Activated T-helper 9 cell treated with anti-CD3 and anti-CD28 coated beads, Interleukin-2, amount 50 U/mL, for 16 hours (primary cell): ENCODE data around the gene LAMA2.

ENCODE experiments used
- DNase-seq: peaks from one replicate; pipeline ENCODE4 v3.0.0-alpha.2; 2020; ENCODE audit warnings: low read depth

LAMA2 gene

DNA sequence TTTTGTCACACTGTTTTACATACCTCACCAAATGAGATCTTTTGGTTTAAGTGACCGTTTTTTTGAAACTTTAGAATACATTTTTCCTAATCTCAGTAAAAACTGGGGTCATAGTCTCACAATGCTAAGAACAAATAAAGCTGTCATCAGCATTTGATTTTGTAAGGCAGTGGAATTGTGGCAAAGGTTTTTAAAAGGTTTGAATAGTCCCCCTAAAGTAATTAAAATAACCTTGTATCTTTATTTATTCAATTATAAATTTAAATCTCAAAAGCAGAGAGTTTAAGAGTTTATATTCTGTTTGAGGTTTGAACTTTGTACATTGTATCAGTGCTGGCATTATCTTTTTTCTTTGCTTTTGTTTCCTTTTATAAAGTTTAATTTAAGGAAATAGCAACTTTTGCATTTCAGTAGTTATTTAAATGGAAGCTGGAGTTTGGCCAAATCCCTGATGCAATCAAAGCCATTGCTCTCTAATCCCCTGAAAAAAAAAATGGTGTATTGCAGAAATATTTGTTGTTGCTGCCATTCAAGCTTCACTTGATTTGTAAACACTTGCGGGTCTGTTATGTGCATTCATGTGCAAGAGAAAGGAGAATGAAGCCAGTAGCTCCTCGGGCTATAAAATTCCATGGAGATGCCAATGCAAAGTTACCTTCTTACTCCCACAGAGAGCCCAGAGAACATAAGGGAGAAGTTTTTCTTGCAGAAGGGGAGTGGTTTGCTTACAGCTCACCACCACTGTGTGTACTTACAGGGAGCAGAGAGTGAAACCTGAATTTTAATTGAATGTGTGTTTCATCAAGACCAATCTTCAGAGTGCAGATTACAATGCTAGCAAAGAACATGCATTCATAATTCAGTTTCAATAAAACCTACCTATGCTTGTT lies 435.2 kb downstream of the LAMA2 start:
- DNase-seq = no peak

DNA sequence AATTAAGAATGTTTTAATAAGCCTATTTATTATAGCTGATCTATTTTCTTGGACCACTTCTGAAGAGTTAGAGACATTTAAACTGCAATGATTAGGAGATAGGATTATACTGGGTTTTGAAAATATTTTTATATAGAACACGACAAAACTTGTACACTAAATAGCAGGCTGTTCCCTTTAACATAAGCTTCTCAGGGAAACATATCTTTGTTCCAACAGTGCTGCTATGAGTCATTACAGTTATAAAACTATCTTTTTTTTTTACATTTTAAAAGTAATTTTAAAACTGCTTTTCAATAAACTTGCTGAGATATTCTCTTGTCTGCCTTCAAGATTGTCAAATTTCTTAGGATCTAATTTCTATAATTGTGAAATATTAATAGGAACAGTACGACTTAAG lies 438.0 kb downstream of the LAMA2 start:
- no peak for DNase-seq

DNA sequence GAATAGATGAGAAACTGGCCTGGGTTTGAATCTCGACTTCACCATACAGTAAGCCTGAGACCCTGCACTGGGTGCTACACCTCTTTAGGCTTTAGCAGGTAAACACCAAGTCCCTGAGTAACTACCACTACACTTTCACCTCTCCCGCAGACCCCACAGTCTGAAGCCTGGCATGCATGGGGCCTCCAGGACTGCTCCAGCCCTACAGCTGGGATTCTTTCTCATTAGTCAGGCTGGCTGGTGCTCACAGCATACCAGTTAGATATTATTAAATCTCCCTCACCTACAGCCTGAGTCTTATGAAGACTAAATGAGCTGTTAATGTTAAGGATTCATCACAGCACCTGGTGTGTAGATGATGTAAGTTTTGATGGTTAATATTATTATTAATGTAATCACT lies 438.4 kb downstream of the LAMA2 start:
- DNase-seq = no peak

DNA sequence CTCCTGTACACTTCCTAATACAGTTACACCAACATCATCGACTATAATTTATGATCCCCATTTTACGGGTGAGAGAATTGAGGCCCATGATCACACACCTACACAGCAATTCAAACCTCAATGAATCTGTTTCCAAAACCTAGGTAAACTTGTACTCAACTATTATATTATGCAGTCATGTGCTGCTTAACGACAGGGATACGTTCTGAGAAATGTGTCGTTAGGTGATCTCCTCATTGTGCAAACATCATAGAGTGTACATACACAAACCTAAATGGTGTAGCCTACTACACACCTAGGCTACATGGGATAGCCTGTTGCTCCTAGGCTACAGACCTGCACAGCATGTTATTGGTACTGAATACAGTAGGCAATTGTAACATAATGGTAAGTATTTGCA lies 441.4 kb downstream of the LAMA2 start:
- no peak for DNase-seq

DNA sequence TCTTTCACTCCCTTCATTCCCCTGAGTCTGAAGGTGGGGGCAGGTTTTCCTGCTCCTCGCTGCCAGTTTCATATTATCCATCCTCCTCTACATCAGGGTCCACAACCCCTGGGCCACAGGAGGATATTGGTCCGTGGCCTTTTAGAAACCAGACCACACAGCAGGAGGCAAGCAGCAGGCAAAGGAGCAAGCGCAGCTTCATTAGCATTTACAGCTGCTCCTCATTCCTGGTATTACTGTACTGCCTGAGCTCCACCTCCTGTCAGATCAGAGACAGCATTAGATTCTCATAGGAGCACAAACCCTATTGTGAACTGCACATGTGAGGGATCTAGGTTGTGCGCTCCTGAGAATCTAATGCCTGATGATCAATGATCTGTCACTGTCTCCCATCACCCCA lies 446.7 kb downstream of the LAMA2 start:
- DNase-seq = no peak

DNA sequence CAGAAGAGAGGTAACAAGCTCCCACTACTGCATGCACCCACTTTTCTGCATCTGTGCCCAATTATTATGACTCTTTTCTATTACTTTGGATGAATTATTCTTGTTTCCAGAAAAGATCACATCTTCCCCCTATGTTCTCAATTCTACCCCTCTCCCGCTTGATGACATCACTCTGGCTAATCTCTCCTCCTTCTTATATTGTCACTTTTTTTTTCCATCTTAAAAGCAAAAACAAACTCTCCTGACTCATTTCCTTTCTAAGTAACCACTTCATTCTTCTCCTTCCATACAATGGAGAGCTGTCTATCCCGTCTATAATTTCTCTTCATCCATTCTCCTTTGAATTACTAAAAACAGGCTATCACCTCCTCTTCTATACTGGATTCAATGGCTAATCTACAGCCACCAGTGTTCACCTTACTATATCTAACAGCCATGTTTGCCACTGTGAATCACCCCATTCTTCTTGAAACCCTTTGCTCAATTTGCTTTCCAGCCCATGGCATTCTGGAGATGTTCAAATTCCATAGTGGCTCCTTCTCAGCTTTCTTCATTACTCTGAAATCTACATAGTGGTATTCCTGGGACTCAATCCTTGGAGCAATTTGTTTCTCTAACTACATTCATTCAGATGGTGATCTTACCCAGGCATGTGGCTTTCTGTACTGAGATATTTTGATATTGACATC lies 448.7 kb downstream of the LAMA2 start:
- no peak for DNase-seq

DNA sequence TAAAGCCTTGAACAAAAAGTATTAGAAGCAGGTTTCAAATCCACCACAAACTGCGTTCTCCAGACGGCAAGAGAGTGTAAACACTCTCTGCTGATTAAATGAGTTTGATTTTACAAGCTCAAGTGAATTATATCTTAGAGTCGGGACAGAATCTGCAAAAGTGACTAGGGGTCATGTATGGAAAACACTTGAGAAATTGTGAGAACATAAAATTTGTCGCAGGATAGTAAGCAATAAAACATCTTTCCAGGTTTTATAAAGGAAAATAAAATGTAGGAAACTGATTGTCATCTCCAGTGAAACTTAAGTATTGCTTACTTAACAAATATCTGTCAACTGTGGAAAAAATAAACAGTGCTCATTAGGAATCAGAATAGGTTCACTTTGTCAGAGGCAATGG lies 452.9 kb downstream of the LAMA2 start:
- no peak for DNase-seq

DNA sequence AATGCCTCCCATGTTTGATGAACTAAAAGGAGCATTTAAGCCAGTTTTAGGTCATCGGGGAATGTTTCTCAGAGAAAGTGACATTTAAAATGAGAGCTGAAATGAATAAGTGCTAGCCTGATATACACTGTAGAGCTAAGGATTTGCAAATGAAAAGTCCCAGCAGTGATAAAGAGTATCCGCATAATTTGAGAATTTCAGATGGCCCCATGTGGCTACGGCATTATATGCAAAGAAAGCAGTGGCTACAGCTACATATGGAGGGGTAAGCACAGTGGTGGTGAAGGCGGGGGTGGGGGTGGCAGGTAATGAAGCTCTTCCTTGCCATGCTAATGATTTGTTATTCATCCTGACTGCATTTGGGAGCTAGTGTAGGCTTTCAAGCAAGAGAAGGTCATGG lies 455.7 kb downstream of the LAMA2 start:
- no peak for DNase-seq

DNA sequence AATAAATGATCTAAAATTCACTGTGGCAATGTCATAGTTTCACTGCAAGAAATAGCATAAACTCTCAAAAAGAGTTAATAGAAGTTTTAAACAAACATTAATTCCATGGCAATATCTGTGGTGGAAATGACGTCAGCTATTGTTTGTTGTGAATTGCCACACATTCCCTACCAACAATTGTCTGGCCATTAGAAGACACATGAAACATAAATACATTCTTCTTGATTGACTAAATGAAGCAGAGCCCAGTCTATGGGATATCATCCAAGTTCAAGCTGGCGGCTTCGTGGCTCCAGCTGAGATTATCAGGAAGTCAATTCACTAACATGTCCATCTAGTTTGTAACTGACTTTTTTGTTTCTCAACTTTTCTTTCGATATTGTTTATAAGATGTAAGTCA lies 458.0 kb downstream of the LAMA2 start:
- DNase-seq = no peak

DNA sequence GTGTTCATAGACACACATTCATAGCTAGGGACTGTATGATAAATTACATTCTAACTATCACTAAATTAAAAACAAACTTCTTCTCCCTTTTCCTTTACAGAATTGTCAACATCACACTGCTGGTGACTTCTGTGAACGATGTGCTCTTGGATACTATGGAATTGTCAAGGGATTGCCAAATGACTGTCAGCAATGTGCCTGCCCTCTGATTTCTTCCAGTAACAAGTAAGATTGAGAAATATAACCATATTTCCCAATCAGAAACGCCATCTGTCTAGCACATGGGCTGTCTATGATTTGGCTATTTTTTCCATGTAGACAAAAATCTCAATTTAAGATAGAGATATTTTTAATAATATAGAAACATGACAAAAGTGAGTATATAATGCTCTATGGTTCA lies 459.3 kb downstream of the LAMA2 start:
- DNase-seq = no peak

DNA sequence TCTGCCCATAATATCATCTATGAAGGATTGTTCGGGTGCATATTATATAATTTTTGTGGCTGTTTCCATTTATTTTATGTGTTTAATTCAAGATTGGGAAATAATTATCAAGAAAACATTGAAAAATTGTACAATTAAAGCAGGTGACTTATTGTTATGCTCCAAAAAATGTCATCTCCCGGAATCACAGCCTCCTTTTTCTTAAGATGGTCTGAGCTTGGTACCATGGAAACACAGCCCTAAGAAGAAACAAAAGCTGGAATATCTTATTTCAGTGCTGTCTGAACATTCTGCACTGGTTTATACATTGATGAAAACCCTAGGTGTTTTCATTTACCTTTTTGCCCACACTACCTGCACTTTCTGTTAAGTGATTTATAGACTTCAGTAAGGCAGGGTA lies 459.9 kb downstream of the LAMA2 start:
- no peak for DNase-seq

DNA sequence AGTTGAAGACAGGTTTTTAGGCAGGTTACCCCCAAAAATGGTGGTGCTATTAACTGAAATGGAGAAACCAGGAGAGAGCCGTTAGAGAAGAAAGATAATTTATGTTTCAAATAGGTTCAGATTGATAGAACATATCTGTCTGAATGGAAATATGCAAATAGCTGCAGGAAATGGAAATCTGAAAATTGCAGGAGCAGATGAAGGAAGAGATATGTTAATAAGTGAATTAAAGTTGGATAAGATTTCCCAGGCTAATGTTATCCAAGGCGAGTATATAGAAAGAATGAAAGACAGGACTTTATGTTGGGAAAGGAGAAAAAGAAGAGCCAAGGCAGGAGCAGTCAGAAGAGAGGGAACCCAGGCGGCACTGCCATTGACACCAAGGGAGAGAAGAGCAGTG lies 461.4 kb downstream of the LAMA2 start:
- no peak for DNase-seq

DNA sequence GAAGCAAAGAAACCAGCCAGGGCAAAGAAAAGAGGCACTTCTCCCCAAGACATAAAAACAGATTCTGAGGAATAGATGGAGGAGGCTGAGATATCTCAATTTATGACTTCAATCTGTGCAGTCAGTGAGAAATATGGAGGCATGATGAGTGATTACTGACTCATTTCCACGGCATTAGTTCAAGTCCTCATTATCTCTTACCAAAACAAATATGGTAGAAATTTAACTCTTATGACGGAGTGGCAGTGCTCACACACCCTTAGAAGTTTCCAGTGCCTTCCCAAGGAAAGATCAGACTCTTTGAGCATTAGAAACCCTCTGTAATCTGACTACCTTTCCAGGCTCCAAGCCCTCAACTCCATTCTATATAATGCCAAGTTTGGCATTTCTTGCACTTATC lies 463.0 kb downstream of the LAMA2 start:
- DNase-seq = no peak

DNA sequence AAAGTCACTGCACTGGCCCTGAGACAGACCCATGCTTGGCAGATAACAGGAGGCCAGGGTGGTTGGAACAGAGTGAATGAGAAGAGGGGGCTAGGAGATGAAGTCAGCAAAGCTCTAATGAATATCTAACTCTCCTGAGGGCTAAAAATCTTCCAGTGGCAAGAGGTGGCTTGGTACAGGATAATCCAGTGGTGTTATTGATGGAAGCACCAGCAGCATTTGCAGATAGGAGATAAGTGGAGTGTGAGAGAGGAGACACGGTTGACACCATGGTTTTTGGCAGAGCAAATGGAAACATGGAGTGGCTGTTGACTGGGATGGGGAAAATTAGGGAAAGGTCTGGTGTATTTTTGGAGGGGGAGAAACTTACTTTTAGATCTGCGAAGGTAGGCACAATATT lies 464.0 kb downstream of the LAMA2 start:
- no peak for DNase-seq

DNA sequence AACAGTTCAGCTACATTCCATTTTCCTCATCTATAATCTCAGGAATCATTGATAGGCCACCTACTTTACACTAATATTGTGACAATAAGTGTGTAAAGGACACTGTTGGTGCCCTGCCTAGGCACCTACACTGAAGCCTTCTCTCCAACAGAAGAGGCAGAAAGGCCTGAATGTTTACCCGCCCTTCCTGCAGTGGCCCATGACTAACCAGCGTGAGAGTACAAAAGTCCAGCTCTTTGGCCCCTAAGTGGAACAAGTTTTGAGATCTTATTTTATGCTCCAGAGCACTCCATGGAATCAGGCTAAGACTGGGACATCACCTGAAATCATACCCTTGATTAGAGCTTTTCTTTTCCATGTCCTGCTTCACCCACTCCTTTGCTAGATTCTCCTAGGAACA lies 467.3 kb downstream of the LAMA2 start:
- no peak for DNase-seq

DNA sequence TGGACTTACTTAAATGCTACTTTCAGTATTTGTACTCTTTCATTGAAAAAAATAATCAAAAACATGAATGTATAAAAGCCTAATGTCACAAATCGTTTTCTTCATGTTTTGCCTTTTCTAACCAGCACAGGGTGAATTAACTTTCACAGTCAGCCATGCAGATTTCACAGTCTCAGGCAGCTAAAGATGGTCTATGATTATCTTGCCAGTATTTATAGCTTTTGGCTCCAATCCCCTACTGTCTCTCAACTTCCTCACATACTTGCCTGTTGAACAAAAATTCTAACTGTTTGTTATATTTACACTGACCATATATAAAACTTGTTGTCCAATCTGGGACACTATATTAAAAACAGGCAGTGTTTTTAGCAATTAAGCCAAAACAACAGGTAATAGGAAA lies 468.9 kb downstream of the LAMA2 start:
- no peak for DNase-seq

DNA sequence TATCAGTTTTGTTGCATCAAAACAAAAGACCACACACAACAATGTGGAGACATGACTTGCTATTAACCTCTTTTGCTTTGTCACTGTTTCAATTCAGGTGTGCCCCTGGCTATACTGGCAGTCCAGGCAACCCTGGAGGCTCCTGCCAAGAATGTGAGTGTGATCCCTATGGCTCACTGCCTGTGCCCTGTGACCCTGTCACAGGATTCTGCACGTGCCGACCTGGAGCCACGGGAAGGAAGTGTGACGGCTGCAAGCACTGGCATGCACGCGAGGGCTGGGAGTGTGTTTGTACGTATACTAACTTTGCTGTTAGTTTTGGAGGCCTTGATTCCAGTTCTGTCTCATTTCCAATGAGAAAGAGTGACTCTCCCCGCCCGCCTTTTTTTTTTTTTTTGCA lies 470.1 kb downstream of the LAMA2 start:
- no peak for DNase-seq

DNA sequence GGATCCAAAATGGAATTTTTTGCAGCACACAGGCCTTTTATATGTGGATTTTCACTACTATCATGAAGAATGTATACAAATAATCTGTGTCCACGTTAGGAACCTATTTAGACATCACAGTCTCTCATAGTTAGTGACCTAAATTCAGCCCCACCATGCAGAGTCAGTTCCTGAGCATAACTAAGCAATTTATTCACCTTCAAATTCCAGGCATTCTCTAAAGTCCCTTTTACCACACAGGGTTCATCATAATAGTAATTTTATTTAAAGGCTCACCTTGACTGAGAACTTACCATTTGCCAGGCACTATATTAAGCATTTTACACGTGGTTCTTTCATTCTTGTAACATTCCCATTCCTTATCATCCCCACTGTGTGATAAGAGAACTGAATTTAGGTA lies 473.2 kb downstream of the LAMA2 start:
- no peak for DNase-seq

DNA sequence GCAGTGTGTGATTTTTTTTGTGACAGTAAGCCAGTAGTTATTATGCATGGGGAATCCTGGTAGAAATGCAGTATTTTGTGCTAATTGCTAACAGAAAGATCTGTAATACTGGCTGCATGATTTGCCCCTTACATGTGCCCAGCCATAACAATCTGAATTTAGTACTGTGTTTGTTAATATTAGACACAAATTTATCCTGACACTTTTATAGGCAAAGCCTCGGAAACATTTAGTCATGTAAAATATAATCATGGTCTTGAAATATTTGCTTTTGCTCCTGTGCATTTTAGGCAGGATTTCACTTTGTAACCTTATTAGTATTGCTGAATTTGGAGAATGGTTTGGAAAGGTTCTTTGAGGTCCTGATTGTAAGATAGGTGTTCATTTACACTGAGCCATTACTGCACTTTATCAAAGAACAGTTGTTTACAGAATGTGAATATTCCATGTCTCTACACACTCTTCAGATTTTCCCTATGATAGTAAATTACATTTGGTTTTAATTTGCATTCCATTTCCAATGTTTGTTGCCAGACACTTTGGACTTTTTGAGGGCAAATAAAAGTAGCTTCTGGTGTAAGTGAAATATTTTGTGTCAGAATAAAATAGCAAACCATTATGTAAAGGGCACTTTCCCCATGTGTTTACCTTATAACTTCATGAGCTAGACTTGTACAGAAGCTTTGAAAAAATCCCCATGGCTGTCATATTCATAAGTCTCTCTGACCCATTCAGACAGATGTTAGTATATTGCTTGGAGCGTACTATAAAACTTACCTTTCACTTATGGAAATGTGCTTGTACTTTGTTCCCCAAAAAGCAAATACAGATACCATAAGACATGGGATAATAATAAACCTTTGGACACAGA lies 477.1 kb downstream of the LAMA2 start:
- DNase-seq = no peak

DNA sequence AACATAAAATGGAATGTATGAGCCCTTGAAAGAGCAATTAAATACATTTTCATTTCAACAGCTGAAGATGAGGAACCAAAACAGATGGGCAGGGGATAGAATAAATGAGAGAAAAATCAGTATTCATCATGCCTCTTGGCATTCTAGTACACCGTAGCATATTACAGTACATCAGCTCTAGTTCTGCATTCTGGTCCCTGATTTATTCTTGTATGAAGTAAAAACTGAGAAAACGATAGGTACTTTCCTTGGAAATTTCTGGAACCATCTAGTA lies 477.7 kb downstream of the LAMA2 start:
- DNase-seq = no peak

DNA sequence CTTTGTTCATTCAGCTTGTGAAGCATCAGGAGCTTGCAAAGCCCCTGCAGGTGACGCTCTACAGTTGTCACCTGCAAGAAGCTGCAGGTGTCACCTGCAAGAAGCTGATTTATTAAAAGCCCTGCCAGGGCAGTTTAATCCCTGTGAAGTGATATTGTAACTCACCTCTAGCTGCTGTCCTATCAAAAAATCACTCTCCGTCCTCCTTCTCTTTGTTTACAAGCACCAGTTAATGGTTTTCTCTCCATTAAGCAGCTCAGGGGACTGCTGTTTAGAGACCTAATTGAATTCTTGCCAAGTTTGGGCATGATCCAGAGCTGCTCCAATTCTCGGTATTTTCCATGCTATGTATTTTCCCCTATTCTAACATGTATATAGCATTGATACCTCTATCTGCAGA lies 481.1 kb downstream of the LAMA2 start:
- DNase-seq = no peak

DNA sequence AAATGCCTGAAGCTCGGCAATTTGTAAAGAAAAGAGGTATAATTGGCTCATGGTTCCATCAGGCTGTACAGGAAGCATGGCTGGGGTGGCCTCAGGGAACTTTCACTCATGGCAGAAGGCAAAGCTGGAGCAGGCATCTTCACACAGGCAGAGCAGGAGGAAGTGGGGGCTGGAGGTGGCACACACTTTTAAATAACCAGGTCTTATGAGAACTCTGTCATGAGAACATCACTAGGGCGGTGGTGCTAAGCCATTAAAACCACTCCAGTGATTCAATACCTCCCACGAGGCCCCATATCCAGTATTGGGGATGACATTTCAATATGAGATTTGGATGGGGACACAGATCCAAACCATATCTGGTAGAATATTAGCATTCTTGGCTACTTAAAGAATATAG lies 481.8 kb downstream of the LAMA2 start:
- DNase-seq = no peak

DNA sequence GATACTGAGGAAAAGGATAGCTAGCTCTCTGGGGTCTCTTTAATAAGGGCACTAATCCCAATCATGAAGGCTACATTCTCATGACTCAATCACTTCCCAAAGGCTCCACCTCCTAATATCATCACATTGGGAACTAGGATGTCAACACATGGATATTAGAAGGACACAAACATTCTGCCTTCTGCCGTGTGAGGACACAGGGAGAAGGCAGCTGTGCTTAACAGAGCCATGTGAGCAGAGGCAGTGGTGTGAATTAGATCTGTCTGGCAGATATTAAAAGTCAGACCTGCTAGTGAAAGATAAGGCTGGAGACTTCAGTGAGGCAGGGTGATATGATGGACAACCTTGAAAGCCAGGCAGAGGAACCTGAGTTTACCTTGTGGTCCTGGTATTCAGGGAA lies 485.1 kb downstream of the LAMA2 start:
- no peak for DNase-seq
